CD14-positive monocyte (primary cell): ENCODE results near the gene GOLM1. TPM values are rescaled to one million over a fixed set of nuclear protein-coding genes. Genes with fewer than 3 reads are reported as not detected.

Experiments used
- DNase-seq, 3 donors: peaks; one replicate each; pipeline ENCODE4 v3.0.0-alpha.2; 2011 to 2022
- H2AFZ ChIP-seq: 2 replicates; pipeline ENCODE4 v1.6.0; 2012; ENCODE audit warnings: mild to moderate bottlenecking, low read depth, low read length, inconsistent platforms; ENCODE audit not compliant: insufficient read depth, poor library complexity, severe bottlenecking
- H3K27ac ChIP-seq, 2 donors: 1 replicate in 1 of 2; 2 replicates in 1 of 2; pipeline ENCODE4 v1.5.1; 2012 to 2013; ENCODE audit warnings: low read length in 2 of 2, control low read depth in 1 of 2, inconsistent platforms in 1 of 2, low read depth in 1 of 2, mild to moderate bottlenecking in 1 of 2
- H3K27me3 ChIP-seq, 2 donors: one replicate each; pipeline versions ENCODE4 v1.6.0 to v1.6.1; 2011 to 2013; ENCODE audit warnings: low read length in 2 of 2; ENCODE audit not compliant: control insufficient read depth in 2 of 2, insufficient read depth in 2 of 2
- H3K36me3 ChIP-seq, 2 donors: replicated peaks in 1 of 2; 1 replicate in 1 of 2; 2 replicates in 1 of 2; pipeline versions ENCODE4 v1.5.1 to v1.6.1; 2012 to 2013; ENCODE audit warnings: low read length in 2 of 2, control low read depth in 1 of 2, inconsistent platforms in 1 of 2, mild to moderate bottlenecking in 1 of 2; ENCODE audit not compliant: insufficient read depth in 2 of 2, control insufficient read depth in 1 of 2
- H3K4me1 ChIP-seq, 2 donors: 1 replicate in 1 of 2; 2 replicates in 1 of 2; pipeline versions ENCODE4 v1.5.1 to v1.6.1; 2012 to 2013; ENCODE audit warnings: low read length in 2 of 2, control low read depth in 1 of 2, inconsistent platforms in 1 of 2, mild to moderate bottlenecking in 1 of 2, moderate library complexity in 1 of 2; ENCODE audit not compliant: insufficient read depth in 2 of 2, control insufficient read depth in 1 of 2
- H3K4me2 ChIP-seq: replicated peaks from 2 replicates; pipeline ENCODE3; 2012; ENCODE audit warnings: low read length, moderate library complexity, mild to moderate bottlenecking; ENCODE audit not compliant: poor library complexity, severe bottlenecking; ENCODE audit errors: extremely low read depth
- H3K4me3 ChIP-seq, 3 experiments: fragments of 200-600 bp in 1 of 3; sonication (generic) in 1 of 3; replicated peaks in 1 of 3; 1 replicate in 2 of 3; 2 replicates in 1 of 3; pipeline ENCODE4 v1.5.1; 2011 to 2013; ENCODE audit warnings: low read length in 3 of 3, mild to moderate bottlenecking in 3 of 3, control low read depth in 2 of 3, low read depth in 2 of 3, inconsistent platforms in 1 of 3, moderate library complexity in 1 of 3
- H3K79me2 ChIP-seq: 2 replicates; pipeline ENCODE4 v1.6.0; 2012; ENCODE audit warnings: mild to moderate bottlenecking, control low read depth, inconsistent platforms, low read length, moderate library complexity; ENCODE audit not compliant: insufficient read depth
- H3K9ac ChIP-seq: 2 replicates; pipeline ENCODE4 v1.6.0; 2017; ENCODE audit warnings: low read length, mild to moderate bottlenecking; ENCODE audit not compliant: insufficient read depth, poor library complexity, severe bottlenecking
- H3K9me3 ChIP-seq, 2 donors: replicated peaks in 1 of 2; 1 replicate in 1 of 2; 2 replicates in 1 of 2; pipeline versions ENCODE4 v1.5.1 to v1.6.1; 2012 to 2013; ENCODE audit warnings: low read length in 2 of 2, control low read depth in 1 of 2; ENCODE audit not compliant: control insufficient read depth in 1 of 2, insufficient read depth in 1 of 2
- H4K20me1 ChIP-seq: 2 replicates; pipeline ENCODE4 v1.6.0; 2012; ENCODE audit warnings: mild to moderate bottlenecking, low read length, control low read depth, moderate library complexity; ENCODE audit not compliant: insufficient read depth
- H3K27ac Mint-ChIP-seq, 7 donors: one replicate each; pipeline ENCODE4 v1.8.0; 2020; ENCODE audit warnings: mild to moderate bottlenecking in 7 of 7, mixed read lengths in 7 of 7, moderate library complexity in 6 of 7, inconsistent platforms in 2 of 7
- H3K27me3 Mint-ChIP-seq, 3 donors: one replicate each; pipeline ENCODE4 v1.8.0; 2021 to 2022; ENCODE audit warnings: low read depth in 3 of 3, mild to moderate bottlenecking in 3 of 3, mixed read lengths in 3 of 3, moderate library complexity in 3 of 3, inconsistent platforms in 1 of 3
- H3K36me3 Mint-ChIP-seq, 2 donors: one replicate each; pipeline ENCODE4 v1.8.0; 2020; ENCODE audit warnings: mixed read lengths in 2 of 2, inconsistent platforms in 1 of 2, mild to moderate bottlenecking in 1 of 2
- H3K4me1 Mint-ChIP-seq: one replicate; pipeline ENCODE4 v1.8.0; 2020; ENCODE audit warnings: mild to moderate bottlenecking, mixed read lengths
- H3K4me3 Mint-ChIP-seq, 2 donors: one replicate each; pipeline ENCODE4 v1.8.0; 2020; ENCODE audit warnings: mild to moderate bottlenecking in 2 of 2, mixed read lengths in 2 of 2, moderate library complexity in 1 of 2
- H3K9me3 Mint-ChIP-seq, 7 donors: one replicate each; pipeline ENCODE4 v1.8.0; 2020 to 2022; ENCODE audit warnings: mixed read lengths in 7 of 7, mild to moderate bottlenecking in 6 of 7, moderate library complexity in 6 of 7, inconsistent platforms in 2 of 7
- WGBS: methylation state at CpG from one replicate; pipeline ENCODE4 v1.1.5; 2013; ENCODE audit warnings: missing lambda C conversion rate; ENCODE audit not compliant: insufficient coverage; 5-methylcytosine and 5-hydroxymethylcytosine counted together
- intact Hi-C, 2 donors: fragments of 100-400 bp; cut with micrococcal nuclease; formaldehyde crosslinking; loops; one replicate each; pipeline versions ENCODE4 v1.15.0 to v1.15.1; 2023
- polyA plus RNA-seq, 3 donors: library from polyadenylated mRNA; depleted of rRNA in 1 of 3; unstranded in 2 of 3; stranded (reverse) in 1 of 3; fragments of 300-500 nt in 2 of 3; fragments of >200 nt in 1 of 3; fragmentation: Illumina TruSeq in 2 of 3; gene quantifications; 1 replicate in 2 of 3; 2 replicates in 1 of 3; pipeline ENCODE4 v1.2.3, GENCODE V29; 2012 to 2021
- TF ChIP-seq, protein P1 (sequence below): fragments of 200-600 bp; IDR thresholded peaks from one replicate; pipeline ENCODE4 v1.8.0; 2022; ENCODE audit warnings: antibody characterized with exemption, mild to moderate bottlenecking

GOLM1 gene
- polyA plus RNA-seq, 3 donors: 10.4 to 27.5 (median 12.9) TPM

DNA sequence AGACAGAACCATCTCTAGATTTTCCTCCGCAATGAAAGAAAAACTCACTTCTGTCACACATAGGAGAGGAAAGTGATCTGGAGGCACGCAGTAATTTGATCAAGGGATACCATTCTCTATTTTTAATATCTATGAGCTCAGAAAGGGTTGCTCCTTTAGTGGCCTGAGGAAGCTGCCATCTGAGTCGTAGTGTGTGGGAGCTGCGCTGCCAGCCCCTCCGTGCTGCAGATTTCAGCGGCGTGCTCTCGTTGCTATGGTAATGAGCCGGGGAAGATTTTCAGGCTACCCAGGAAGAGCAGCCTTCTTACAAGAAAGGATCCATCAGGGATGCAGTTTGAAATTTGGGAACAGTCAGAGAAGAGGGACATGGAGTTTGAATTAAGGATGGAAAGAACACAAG is 17.1 kb upstream of the GOLM1 start:
- no peaks in the 10 kb centered on the region for H3K27me3 ChIP-seq
- no peak overlapping the region for H3K27ac Mint-ChIP-seq
- intact Hi-C loops: no loop called here
- no peaks in the 10 kb centered on the region for H3K4me1 Mint-ChIP-seq
- no peaks in the 10 kb centered on the region for H3K79me2 ChIP-seq
- TF ChIP-seq, protein P1, sequence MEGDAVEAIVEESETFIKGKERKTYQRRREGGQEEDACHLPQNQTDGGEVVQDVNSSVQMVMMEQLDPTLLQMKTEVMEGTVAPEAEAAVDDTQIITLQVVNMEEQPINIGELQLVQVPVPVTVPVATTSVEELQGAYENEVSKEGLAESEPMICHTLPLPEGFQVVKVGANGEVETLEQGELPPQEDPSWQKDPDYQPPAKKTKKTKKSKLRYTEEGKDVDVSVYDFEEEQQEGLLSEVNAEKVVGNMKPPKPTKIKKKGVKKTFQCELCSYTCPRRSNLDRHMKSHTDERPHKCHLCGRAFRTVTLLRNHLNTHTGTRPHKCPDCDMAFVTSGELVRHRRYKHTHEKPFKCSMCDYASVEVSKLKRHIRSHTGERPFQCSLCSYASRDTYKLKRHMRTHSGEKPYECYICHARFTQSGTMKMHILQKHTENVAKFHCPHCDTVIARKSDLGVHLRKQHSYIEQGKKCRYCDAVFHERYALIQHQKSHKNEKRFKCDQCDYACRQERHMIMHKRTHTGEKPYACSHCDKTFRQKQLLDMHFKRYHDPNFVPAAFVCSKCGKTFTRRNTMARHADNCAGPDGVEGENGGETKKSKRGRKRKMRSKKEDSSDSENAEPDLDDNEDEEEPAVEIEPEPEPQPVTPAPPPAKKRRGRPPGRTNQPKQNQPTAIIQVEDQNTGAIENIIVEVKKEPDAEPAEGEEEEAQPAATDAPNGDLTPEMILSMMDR: no peak
- no peaks in the 10 kb centered on the region for H3K9me3 ChIP-seq
- no peak overlapping the region for H3K4me3 Mint-ChIP-seq
- no peak overlapping the region for H3K4me2 ChIP-seq
- H3K36me3 Mint-ChIP-seq: no peaks in the 10 kb centered on the region
- H3K9me3 Mint-ChIP-seq: peaks cover 0 to 3% (median 0%) of the 10 kb centered on the region in 7 donors
- no peaks in the 10 kb centered on the region for H3K36me3 ChIP-seq
- H3K9ac ChIP-seq: no peak overlapping the region
- WGBS: 95% methylated on average over 7 of the region's 9 CpGs
- no peaks in the 10 kb centered on the region for H3K4me1 ChIP-seq
- H3K27ac ChIP-seq: no peak overlapping the region
- peaks cover 1 to 6% (median 5%) of the 10 kb centered on the region in 3 donors for H3K27me3 Mint-ChIP-seq
- no peak overlapping the region for H3K4me3 ChIP-seq
- H2AFZ ChIP-seq: no peak overlapping the region
- no peaks in the 10 kb centered on the region for H4K20me1 ChIP-seq
- no peak for DNase-seq

DNA sequence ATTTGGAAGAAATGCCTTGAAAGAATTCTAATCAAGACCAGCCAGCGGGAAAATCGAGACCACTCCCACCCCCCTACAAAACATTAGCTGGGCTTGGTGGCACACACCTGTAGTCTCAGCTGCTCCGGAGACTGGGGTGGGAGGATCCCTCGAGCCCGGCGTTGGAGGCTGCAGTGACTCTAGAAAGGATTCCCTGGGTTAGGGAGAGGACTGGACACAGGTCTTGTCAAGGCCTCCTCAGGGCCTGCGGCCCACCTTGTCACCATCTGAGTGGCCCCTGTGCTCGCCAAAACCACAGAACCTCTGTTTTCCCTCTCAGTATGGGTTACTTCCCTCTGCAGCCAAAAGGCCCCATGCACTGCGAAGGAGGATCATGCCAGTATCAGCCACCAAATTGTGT is 16.5 kb upstream of the GOLM1 start:
- Mint-ChIP-seq H3K4me1 (no peaks in the 10 kb centered on the region), H3K27ac (no peak overlapping the region), H3K4me3 (no peak overlapping the region), H3K9me3 (peaks cover 0 to 3% (median 0%) of the 10 kb centered on the region in 7 donors), H3K36me3 (no peaks in the 10 kb centered on the region), H3K27me3 (peaks cover 1 to 6% (median 5%) of the 10 kb centered on the region in 3 donors)
- Histone ChIP-seq H3K9me3 (no peaks in the 10 kb centered on the region), H3K4me1 (no peaks in the 10 kb centered on the region), H2AFZ (no peak overlapping the region), H3K36me3 (no peaks in the 10 kb centered on the region), H4K20me1 (no peaks in the 10 kb centered on the region), H3K27ac (no peak overlapping the region), H3K27me3 (no peaks in the 10 kb centered on the region), H3K79me2 (no peaks in the 10 kb centered on the region), H3K4me3 (no peak overlapping the region), H3K9ac (no peak overlapping the region), H3K4me2 (no peak overlapping the region)
- no peak for DNase-seq
- TF ChIP-seq, protein P1: no peak
- intact Hi-C loops: no loop called here
- WGBS: 79% methylated on average over 6 of the region's 9 CpGs
